GM18498 (cell line): ENCODE data around the gene CHP2.

Source experiments
- ATAC-seq: cut with Tn5 transposase; IDR thresholded peaks from one replicate; pipeline ENCODE4 v1.9.1; 2021; ENCODE audit warnings: mild to moderate bottlenecking, moderate library complexity; ENCODE audit not compliant: unreplicated experiment

Gene CHP2

DNA sequence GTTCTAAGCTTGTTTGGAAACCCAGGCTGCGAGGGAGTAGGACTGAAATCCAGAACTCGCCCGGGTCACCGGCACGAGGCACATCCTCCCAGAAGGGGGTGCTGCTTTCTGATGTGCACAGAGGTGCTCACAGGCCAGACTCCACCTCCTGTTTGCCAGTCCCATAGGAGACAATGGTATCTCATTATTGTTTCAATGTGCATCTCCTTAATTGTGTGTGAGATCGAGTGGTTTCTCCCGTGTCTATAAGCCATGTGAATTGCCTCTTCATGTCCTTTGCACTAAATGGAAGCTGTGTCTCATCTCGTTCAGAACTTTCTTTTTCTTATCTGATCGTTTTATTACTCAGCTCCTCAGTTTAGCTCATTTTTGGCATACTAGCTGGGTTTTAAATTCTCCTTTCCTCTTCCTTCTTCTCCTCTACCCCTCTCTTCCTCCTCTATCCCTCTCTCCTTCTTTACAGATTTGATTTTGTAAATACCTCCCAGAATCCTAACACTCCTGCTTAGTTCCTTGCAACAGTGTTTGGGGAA is 48.8 kb downstream of the CHP2 start:
- ATAC-seq = peak; percentile 59

DNA sequence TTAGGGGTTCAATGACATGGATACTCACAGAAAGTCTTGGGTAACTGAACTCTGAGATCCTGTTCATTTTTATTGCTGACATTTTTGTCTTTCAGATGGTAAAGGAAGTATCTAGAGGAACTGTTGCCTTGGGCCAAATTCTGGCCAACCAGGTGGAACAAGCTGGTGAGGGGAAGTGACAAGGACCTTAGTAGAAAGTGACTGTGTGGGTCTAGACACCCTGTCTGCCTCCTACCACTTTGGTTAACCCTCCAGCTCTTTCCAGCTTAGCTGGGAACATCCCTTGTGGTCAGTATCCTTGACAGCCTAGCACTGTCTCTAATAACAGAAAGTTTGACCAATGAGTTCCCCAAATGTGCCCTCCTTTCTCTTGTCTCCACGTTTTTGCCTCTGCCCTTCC is 52.2 kb downstream of the CHP2 start:
- no peak for ATAC-seq
